Endothelial cell of hepatic sinusoid (primary cell): ENCODE data around the gene RPS6KA5.

Source experiments
- in situ Hi-C: cut with HindIII; loops from 2 replicates; pipeline ENCODE4 v1.10.0; 2017; ENCODE audit warnings: low sequenced_read_pairs

The RPS6KA5 gene

GRCh38 chr14:91068642-91069041 is 8.2 kb upstream of the RPS6KA5 start:
- in situ Hi-C loops, result loop anchor here (25.0 kb wide), 1 partner anchor 219 kb away; no protein-coding TSS in a partner anchor

- in situ Hi-C loops, result loop anchor here (25.0 kb wide), 1 partner anchor 220 kb away; no protein-coding TSS in a partner anchor
Measured at GRCh38 chr14:91067186-91067585, 6.7 kb upstream of the RPS6KA5 start.

GRCh38 chr14:91065266-91065665 is 4.8 kb upstream of the RPS6KA5 start:
- in situ Hi-C loops, result loop anchor here (25.0 kb wide), 1 partner anchor 222 kb away; no protein-coding TSS in a partner anchor

GRCh38 chr14:91063119-91063518 is 2.7 kb upstream of the RPS6KA5 start:
- in situ Hi-C loops, result loop anchor here (5.0 to 25.0 kb wide), 3 partner anchors 36 to 224 kb away; no protein-coding TSS in a partner anchor

- in situ Hi-C loops, result loop anchor here (5.0 to 25.0 kb wide), 3 partner anchors 35 to 225 kb away; no protein-coding TSS in a partner anchor
Measured at GRCh38 chr14:91062600-91062999, 2.2 kb upstream of the RPS6KA5 start.

GRCh38 chr14:91061056-91061887 is 831 bp upstream of the RPS6KA5 start:
- in situ Hi-C loops, result loop anchor here (5.0 to 25.0 kb wide), 3 partner anchors 34 to 226 kb away; no protein-coding TSS in a partner anchor

GRCh38 chr14:91059576-91060350 is 678 bp downstream of the RPS6KA5 start:
- in situ Hi-C loops, result loop anchor here (5.0 to 25.0 kb wide), 3 partner anchors 32 to 228 kb away; no protein-coding TSS in a partner anchor

GRCh38 chr14:91058042-91058581 is 2.3 kb downstream of the RPS6KA5 start:
- in situ Hi-C loops, result loop anchor here (25.0 kb wide), 1 partner anchor 229 kb away; no protein-coding TSS in a partner anchor

- in situ Hi-C loops, result loop anchor here (25.0 kb wide), 1 partner anchor 231 kb away; no protein-coding TSS in a partner anchor
Measured at GRCh38 chr14:91056361-91056760, 4.1 kb downstream of the RPS6KA5 start.

- in situ Hi-C loops, result loop anchor here (25.0 kb wide), 1 partner anchor 232 kb away; no protein-coding TSS in a partner anchor
Measured at GRCh38 chr14:91055016-91055415, 5.4 kb downstream of the RPS6KA5 start.

GRCh38 chr14:91048676-91049075 is 11.8 kb downstream of the RPS6KA5 start:
- in situ Hi-C loops, result loop anchor here (5.0 kb wide), 1 partner anchor 101 kb away; no protein-coding TSS in a partner anchor

- in situ Hi-C loops, result loop anchor here (5.0 kb wide), 1 partner anchor 101 kb away; no protein-coding TSS in a partner anchor
Measured at GRCh38 chr14:91048265-91048664, 12.2 kb downstream of the RPS6KA5 start.

GRCh38 chr14:91047174-91047753 is 13.2 kb downstream of the RPS6KA5 start:
- in situ Hi-C loops, result loop anchor here (5.0 kb wide), 1 partner anchor 100 kb away; no protein-coding TSS in a partner anchor

GRCh38 chr14:91046488-91047072 is 13.9 kb downstream of the RPS6KA5 start:
- in situ Hi-C loops, result loop anchor here (5.0 kb wide), 1 partner anchor 99 kb away; no protein-coding TSS in a partner anchor

GRCh38 chr14:91041450-91041849 is 19.0 kb downstream of the RPS6KA5 start:
- in situ Hi-C loops, result no loop called here

- in situ Hi-C loops, result no loop called here
Measured at GRCh38 chr14:91040545-91040944, 19.9 kb downstream of the RPS6KA5 start.

GRCh38 chr14:91038439-91038838 is 22.0 kb downstream of the RPS6KA5 start:
- in situ Hi-C loops, result no loop called here

- in situ Hi-C loops, result no loop called here
Measured at GRCh38 chr14:91036741-91037469, 23.5 kb downstream of the RPS6KA5 start.

- in situ Hi-C loops, result no loop called here
Measured at GRCh38 chr14:91035855-91036254, 24.6 kb downstream of the RPS6KA5 start.
